Hepatic stellate cell (primary cell): Measurements from ENCODE around the gene SNUPN.
"Not testable (repeated sequence)": the region's sequence is repeated elsewhere in the genome, so short reads cannot be mapped to it uniquely, and the experiment has no call there.

ENCODE experiments used
- DNase-seq: peaks from one replicate; pipeline ENCODE4 v3.0.0; 2011; ENCODE audit warnings: low spot score

SNUPN gene

GRCh38 chr15:75583701-75584100, 41.8 kb downstream of the SNUPN start:
- no peak for DNase-seq

- not testable (repeated sequence) for DNase-seq
These were observed 42.6 kb downstream of the SNUPN start for GRCh38 chr15:75582943-75583342.

GRCh38 chr15:75578948-75579920, 46.3 kb downstream of the SNUPN start, which contains the start of gene PTPN9:
PTPN9 (minus strand) TSS chr15:75579315; CDS start chr15:75578776, 539 bp downstream.
- peak; percentile 76 for DNase-seq

- DNase-seq = no peak
These were observed 47.2 kb downstream of the SNUPN start for GRCh38 chr15:75578173-75578947.

- DNase-seq = no peak
These were observed 47.9 kb downstream of the SNUPN start for GRCh38 chr15:75577401-75578172.

- no peak for DNase-seq
These were observed 51.7 kb downstream of the SNUPN start for GRCh38 chr15:75573648-75574384.

GRCh38 chr15:75570126-75570845, 55.2 kb downstream of the SNUPN start:
- no peak for DNase-seq

GRCh38 chr15:75565062-75565970, 60.2 kb downstream of the SNUPN start:
- DNase-seq = no peak

GRCh38 chr15:75561888-75562287, 63.6 kb downstream of the SNUPN start:
- DNase-seq = no peak

GRCh38 chr15:75559360-75559759, 66.2 kb downstream of the SNUPN start:
- not testable (repeated sequence) for DNase-seq

- not testable (repeated sequence) for DNase-seq
These were observed 66.6 kb downstream of the SNUPN start for GRCh38 chr15:75558955-75559354.

GRCh38 chr15:75554717-75555116, 70.8 kb downstream of the SNUPN start:
- no peak for DNase-seq

- no peak for DNase-seq
These were observed 71.9 kb downstream of the SNUPN start for GRCh38 chr15:75553659-75554058.

GRCh38 chr15:75551091-75551490, 74.4 kb downstream of the SNUPN start:
- no peak for DNase-seq
